ENCODE measurements around the gene HOXC4. TPM values are rescaled to one million over a fixed set of nuclear protein-coding genes. Genes with fewer than 3 reads are reported as not detected.

HOXC4 gene
- not detected for total RNA-seq
- polyA plus RNA-seq (2013, experiment 1 of 2), result 0.16 TPM
- polyA plus RNA-seq (2013, experiment 2 of 2), result 0.99 TPM
- total RNA-seq, result 0 to 1.1 (median 0.06) reads per million in 172 experiments

- intact Hi-C loops (cut with DNase I, micrococcal nuclease), result no loop called here
- peaks cover 73 to 80% of the 10 kb centered on the region in 2 experiments for H3K27me3 ChIP-seq (ENCODE audit: control insufficient read depth in 1 of 2, insufficient read depth in 2 of 2, low read length in 2 of 2)
- H3K4me3 ChIP-seq (ENCODE audit: low read length), result peak within 1 kb of the TSS; percentile 42
These were observed at the start of gene HOXC4 for GRCh38 chr12:54053751-54054741. TSS of gene HOXC4 (plus strand) at chr12:54053835. CDS start at chr12:54053923, 88 bp downstream.

GRCh38 chr12:54004063-54004840 is 49.4 kb upstream of the HOXC4 start:
- Histone ChIP-seq H3K36me3 (ENCODE audit: insufficient read depth, low read length) (no peaks in the 10 kb centered on the region), H3K9me3 (ENCODE audit: control insufficient read depth in 1 of 2, insufficient read depth in 1 of 2, low read length in 2 of 2) (peaks cover 0 to 49% of the 10 kb centered on the region in 2 experiments), H3K27me3 (ENCODE audit: control insufficient read depth in 1 of 2, insufficient read depth in 2 of 2, low read length in 2 of 2) (peaks cover 91 to 96% of the 10 kb centered on the region in 2 experiments), H3K27ac (ENCODE audit: low read depth in 1 of 2, low read length in 2 of 2) (no peak overlapping the region), H3K4me3 (ENCODE audit: low read length) (no peak overlapping the region), H3K4me1 (ENCODE audit: insufficient read depth, low read length) (peaks cover 48% of the 10 kb centered on the region)
- DNase-seq (no peak), ATAC-seq (ENCODE audit: poor library complexity) (no peak)
- POLR2A ChIA-PET, result interaction anchor here (1.1 kb wide), 1 partner anchor 187 kb away, joined by 3 read pairs; no protein-coding TSS in a partner anchor
- Mint-ChIP-seq H3K4me1 (ENCODE audit: low read depth) (peaks cover 32% of the 10 kb centered on the region), H3K9me3 (no peaks in the 10 kb centered on the region), H3K36me3 (ENCODE audit: low read depth) (no peaks in the 10 kb centered on the region), H3K4me3 (no peak overlapping the region), H3K27me3 (peaks cover 100% of the 10 kb centered on the region), H3K27ac (no peak overlapping the region)
- intact Hi-C loops (cut with DNase I, micrococcal nuclease), result loop anchor here in 1 of 2 experiments (10.0 kb wide), 1 partner anchor 361 kb away; the partner anchor contains the start of gene GPR84
- no peak for TF ChIP-seq CTCF (IDR thresholded peaks at IDR 0.05)
- CTCF ChIA-PET, result interaction anchor here (0.7 to 6.3 kb wide), 10 partner anchors 9 to 210 kb away, joined by 3 to 59 read pairs (median 4); partner anchors contain the start of gene HOXC5

More at GRCh38 chr12:54053751-54054741, at the start of gene HOXC4:
- Histone ChIP-seq H3K27ac (ENCODE audit: low read depth in 1 of 2, low read length in 2 of 2) (no peak within 1 kb of the TSS), H3K4me1 (ENCODE audit: insufficient read depth, low read length) (peaks cover 41% of the 10 kb centered on the region), H3K9me3 (ENCODE audit: control insufficient read depth in 1 of 2, insufficient read depth in 1 of 2, low read length in 2 of 2) (peaks cover 0 to 9% of the 10 kb centered on the region in 2 experiments), H3K36me3 (ENCODE audit: insufficient read depth, low read length) (no peaks in the 10 kb centered on the region)
- Mint-ChIP-seq H3K27me3 (peaks cover 95% of the 10 kb centered on the region), H3K9me3 (no peaks in the 10 kb centered on the region), H3K4me3 (peak within 1 kb of the TSS; percentile 72), H3K27ac (no peak within 1 kb of the TSS), H3K36me3 (ENCODE audit: low read depth) (no peaks in the 10 kb centered on the region), H3K4me1 (ENCODE audit: low read depth) (peaks cover 44% of the 10 kb centered on the region)
- POLR2A ChIA-PET, result interaction anchor here (1.1 to 1.6 kb wide), 3 partner anchors 9 to 38 kb away, joined by 3 to 4 read pairs (median 3); no protein-coding TSS in a partner anchor
- DNase-seq (peak in 2 of 14 experiments; percentile 18 to 50), ATAC-seq (ENCODE audit: poor library complexity) (no peak)
- CTCF ChIA-PET, result interaction anchor here (0.9 to 1.1 kb wide), 2 partner anchors 48 to 154 kb away, joined by 3 read pairs; no protein-coding TSS in a partner anchor
- TF ChIP-seq CTCF (IDR thresholded peaks at IDR 0.05), result no peak

Measured in CD4-positive, alpha-beta T cell (primary cell).